Activated CD4-positive, alpha-beta T cell treated with anti-CD3 and anti-CD28 coated beads, Interleukin-10, Interleukin-2, amounts not matched to agents 100 ng/mL and 50 ng/mL, durations not matched to agents 16 hours and 8 hours (primary cell): ENCODE data around the gene ARID5B.

ENCODE experiments used
- DNase-seq: peaks from one replicate; pipeline ENCODE4 v3.0.0-alpha.2; 2020

The ARID5B gene

GRCh38 chr10:61992059-61992460, 90.6 kb downstream of the ARID5B start:
- peak; percentile 45 for DNase-seq

GRCh38 chr10:61992671-61993668, 91.5 kb downstream of the ARID5B start:
- DNase-seq, result peak; percentile 85

GRCh38 chr10:61993711-61994401, 92.4 kb downstream of the ARID5B start:
- no peak for DNase-seq

GRCh38 chr10:61994405-61995219, 93.1 kb downstream of the ARID5B start:
- no peak for DNase-seq

GRCh38 chr10:61995220-61995503, 93.7 kb downstream of the ARID5B start:
- no peak for DNase-seq

GRCh38 chr10:61998937-61999336, 97.4 kb downstream of the ARID5B start:
- no peak for DNase-seq

- no peak for DNase-seq
These were observed 98.6 kb downstream of the ARID5B start for GRCh38 chr10:62000037-62000603.

- DNase-seq, result no peak
These were observed 99.2 kb downstream of the ARID5B start for GRCh38 chr10:62000726-62001125.

GRCh38 chr10:62001898-62002297, 100.4 kb downstream of the ARID5B start:
- peak; percentile 58 for DNase-seq

GRCh38 chr10:62002753-62003152, 101.3 kb downstream of the ARID5B start:
- no peak for DNase-seq

GRCh38 chr10:62004042-62004441, 102.5 kb downstream of the ARID5B start:
- no peak for DNase-seq

GRCh38 chr10:62005281-62005680, 103.8 kb downstream of the ARID5B start:
- DNase-seq, result no peak

- DNase-seq, result no peak
These were observed 104.2 kb downstream of the ARID5B start for GRCh38 chr10:62005687-62006086.

- DNase-seq, result no peak
These were observed 105.6 kb downstream of the ARID5B start for GRCh38 chr10:62007145-62007544.

- no peak for DNase-seq
These were observed 106.7 kb downstream of the ARID5B start for GRCh38 chr10:62008196-62008595.

- no peak for DNase-seq
These were observed 107.4 kb downstream of the ARID5B start for GRCh38 chr10:62008946-62009345.

GRCh38 chr10:62010366-62010765, 108.9 kb downstream of the ARID5B start:
- no peak for DNase-seq

- no peak for DNase-seq
These were observed 110.1 kb downstream of the ARID5B start for GRCh38 chr10:62011558-62011957.

- no peak for DNase-seq
These were observed 110.8 kb downstream of the ARID5B start for GRCh38 chr10:62012318-62012717.

- DNase-seq, result no peak
These were observed 113.0 kb downstream of the ARID5B start for GRCh38 chr10:62014510-62014909.

- no peak for DNase-seq
These were observed 114.5 kb downstream of the ARID5B start for GRCh38 chr10:62015994-62016393.

- DNase-seq, result no peak
These were observed 115.4 kb downstream of the ARID5B start for GRCh38 chr10:62016623-62017490.
